ENCODE data around the gene CCDC102A.
A peak's percentile ranks its signal among the peaks of the same experiment; 100 is the strongest.

The CCDC102A gene

DNA sequence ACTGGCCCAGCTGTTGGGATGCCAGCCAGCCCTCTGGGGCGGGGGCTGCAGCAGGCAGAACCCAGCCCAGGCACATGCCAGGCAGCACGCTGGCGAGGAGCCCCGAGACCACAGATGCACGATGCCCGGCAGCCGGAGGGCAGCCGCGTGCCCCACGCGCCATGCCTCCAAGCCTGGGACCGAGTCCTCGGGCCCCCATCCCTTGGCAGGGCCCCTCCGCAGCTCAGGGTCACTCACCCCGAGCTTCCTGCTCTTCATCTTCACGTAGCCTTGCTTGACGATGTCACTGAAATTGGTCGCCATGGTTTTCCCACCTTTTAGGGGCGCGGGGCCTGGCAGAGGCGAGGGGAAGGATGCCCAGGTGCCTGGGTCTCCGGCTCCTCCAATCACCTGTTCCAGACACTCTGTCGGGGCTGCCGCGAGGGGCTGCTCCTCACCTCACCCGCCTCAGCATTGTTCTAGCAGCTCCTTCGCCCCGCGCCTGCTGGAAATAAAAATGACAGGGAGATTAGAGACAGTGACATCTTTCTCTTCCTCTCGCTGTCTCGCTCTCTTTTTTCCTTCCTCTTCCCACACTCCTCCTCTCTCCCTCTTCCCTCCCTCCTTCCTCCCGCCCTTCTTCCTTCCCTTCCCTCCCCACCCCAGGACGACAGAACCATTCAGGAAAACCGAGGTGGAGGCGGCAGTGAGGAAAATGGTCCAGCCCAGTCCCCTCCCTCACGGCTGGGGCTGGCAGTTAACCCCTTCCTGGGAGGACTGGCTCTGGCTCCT is 57.0 kb downstream of the CCDC102A start:
- DNase-seq (ENCODE audit: low read depth, low spot score), result peak; percentile 81

DNA sequence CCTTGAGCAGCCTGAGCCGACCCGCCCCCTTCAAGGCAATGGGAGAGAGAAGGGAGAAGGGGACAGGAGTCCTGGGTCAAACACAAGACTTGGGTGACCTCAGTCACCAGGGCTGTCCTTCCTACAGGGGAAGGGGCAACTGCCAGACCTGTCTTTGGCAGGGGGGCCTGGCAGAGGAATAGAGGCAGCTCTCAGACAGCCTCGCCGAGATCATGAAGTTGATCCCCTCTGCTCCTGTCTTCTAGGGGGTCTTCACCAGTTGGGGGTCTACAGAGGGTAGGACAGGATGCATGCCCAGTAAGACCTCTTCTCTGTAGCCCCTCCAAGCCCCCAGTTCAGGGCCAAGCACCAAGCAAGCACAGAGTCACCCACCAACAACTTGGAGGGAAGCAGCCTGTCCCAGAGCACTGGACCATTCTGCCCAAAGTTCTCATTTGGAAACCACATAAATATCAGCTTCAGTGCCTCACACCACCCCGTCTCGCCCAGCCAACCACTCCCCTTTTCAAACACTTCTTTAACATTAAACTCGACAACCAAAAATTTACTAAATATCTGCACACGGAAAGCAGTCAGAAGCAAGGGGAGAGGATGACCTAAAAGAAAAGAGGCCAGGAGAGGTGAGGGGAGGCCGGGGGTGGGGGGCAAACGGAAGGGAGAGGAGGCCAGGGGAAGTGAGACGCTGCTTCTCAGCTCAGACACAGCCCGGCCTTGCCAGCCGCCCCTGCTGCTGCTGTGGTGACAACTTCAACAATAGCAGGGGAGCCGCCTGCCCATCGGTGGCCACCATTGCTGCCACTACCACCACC is 57.8 kb downstream of the CCDC102A start:
- DNase-seq (ENCODE audit: low read depth, low spot score), result no peak

DNA sequence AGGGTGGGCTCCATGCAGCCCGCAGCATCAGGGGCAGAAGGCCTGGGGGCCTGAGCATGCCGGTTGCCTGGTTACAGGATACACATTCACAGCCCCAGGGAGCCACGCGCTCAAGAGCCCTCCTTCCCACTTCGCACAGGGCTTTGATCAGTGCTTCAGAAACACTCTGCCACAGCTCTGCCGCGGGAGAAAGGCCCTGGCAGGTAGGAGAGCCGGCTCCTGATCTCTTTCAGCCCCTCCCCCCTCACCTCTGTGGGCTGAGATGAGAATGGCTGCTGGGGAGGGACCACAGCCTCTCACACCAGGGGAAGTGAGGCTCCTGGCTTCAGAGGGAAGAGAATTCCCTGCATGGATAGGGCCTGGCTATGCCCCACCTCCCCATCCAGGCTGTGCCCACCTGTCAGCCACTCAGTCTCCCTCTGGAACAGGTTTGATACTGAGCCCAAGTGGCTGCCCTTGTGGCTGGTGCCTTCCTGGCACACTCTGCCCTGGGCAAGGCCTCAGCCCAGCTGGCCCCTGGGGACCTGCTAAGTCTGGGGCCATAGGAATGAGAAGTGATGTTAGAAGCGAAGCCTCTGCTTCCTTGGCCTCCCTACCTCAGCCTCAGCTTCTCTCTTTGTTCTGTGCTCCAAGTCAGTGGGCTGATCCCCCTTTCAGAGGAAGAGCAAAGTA is 58.7 kb downstream of the CCDC102A start:
- peak; percentile 31 for DNase-seq (ENCODE audit: low read depth, low spot score)

DNA sequence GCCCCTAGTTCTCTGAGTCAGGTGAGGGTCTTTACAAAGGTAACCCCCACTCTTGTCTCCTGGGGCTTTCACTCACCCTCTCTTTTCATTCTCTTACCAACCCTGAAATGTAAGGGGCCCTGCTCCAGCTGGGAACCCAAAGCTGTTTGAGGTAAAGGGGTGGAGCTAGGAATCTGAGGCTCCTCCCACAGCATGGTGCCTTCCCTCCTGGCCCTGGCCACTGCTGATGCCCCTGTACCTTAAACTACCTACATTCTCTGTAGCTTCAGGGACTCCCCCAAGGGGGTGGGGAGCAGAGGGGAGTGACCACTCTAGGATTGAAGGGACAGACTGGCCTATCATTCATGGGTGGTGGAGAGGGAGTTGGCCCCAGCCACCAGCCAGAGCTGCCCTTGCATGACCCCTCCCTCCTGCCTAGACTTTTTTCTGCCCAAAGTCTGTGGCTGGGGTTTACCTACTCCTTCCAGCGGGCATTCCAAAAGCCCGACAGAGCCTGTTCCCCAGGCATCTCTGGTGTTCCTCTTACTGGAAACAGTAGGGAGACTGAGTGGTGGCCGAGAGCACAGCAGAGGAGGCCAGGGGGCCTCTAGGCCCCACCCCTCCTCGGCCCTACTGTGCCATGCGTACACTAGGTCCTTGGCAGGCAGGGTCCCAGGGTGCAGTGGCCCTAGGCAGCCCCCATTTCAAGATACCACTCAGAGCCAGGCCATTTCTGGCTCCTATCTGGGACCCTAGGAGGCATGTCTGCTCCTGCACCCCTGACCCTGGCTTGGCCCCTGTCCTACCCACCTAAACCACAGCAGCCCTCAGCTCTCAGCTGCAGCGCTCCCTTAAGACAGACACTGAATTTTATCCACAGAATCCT is 59.6 kb downstream of the CCDC102A start:
- peak; percentile 24 for DNase-seq (ENCODE audit: low read depth, low spot score)

DNA sequence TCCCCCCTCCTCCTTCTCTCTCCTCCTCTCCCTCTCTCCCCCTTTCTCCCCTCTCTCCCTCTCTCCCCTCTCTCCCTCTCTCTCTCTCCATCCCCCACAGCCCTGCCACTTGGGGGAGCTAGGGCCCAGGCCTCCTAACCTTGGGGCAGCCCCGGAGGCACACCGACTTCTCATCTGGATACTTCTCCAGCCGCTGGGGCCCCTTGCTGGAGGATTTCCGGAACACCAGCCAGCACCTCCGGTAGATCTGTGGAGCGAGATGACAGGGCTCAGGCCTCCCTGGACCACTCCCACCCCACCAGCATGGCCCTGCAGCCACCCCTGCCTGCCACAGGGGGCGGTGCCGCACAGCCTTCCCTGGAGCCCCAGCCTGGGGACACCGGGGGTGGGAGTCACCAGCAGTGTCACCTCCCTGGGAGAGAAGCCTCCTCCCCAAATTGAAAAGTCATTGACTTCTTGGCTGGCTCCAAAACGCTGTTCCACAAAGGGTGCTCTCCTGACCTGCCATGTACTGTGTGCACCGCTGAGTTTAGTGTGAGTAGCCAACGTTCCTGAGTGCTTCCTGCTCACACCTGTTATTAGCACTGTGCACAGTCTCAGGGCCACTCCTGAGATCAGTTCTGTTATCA is 60.5 kb downstream of the CCDC102A start:
- DNase-seq (ENCODE audit: low read depth, low spot score), result peak; percentile 91

DNA sequence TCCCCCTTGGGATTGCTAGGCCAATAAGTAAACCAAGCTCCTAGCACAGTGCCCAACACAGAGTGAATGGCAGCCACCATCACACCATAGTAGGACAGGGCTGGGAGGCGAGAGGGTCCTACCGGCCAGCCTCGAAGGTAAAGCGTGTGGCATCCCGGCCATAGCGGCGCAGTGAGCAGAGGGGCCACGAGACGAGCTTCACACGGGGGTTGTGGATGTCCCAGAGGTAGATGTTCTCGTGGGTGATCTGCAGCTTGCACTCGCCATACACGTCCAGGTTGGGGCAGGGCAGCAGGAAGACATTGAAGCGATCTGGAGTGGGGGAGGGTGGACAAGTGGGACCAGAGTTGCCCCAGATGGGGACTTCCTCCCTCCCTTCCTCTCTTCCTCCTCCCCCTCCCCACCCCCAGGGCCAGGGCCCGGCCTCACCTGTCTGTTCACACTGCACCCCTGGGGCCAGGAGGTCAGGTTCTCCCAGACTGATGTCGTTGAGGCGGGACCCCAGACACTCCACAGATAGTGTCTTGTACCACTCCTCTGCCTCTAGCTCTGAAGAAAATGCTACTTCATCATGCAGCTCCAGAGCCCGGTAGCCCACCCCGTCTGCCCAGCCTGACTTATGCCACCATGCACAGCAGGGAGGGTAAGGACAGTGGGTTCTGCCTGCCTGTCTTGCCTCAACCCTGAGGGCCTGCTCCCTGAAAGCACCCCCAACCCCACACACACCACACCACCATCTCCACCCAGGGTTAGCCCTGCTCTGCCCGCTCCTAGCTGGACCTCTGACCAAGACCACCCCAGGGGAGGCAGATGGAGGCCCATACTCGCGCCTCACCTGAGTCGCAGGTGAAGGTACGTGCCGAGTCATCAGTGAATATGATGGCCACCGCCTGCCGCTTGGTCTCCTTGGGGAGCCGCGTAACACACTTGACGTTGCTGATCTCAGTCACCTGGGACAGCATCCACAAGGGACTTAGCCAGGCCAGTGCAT is 61.4 kb downstream of the CCDC102A start:
- DNase-seq (ENCODE audit: low read depth, low spot score), result no peak

DNA sequence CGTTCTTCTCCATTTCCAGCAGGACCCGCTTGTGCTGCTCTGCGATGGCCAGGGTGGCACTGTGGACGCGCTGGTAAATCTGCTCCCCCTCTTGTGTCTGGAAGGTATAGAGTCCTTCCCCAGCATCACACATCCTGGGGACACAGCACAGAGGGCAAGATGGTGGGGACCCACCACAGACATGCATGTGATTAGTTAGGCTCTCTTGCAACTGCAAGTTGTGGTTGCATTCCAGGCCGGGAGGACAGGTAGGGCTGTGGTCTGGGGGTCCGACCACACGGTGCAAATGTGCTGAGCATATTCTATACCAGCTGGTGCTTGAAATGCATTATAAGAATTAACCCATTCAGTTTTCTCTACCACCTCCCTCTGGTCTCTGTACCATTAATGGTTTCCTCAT is 62.5 kb downstream of the CCDC102A start:
- no peak for DNase-seq (ENCODE audit: low read depth, low spot score)

DNA sequence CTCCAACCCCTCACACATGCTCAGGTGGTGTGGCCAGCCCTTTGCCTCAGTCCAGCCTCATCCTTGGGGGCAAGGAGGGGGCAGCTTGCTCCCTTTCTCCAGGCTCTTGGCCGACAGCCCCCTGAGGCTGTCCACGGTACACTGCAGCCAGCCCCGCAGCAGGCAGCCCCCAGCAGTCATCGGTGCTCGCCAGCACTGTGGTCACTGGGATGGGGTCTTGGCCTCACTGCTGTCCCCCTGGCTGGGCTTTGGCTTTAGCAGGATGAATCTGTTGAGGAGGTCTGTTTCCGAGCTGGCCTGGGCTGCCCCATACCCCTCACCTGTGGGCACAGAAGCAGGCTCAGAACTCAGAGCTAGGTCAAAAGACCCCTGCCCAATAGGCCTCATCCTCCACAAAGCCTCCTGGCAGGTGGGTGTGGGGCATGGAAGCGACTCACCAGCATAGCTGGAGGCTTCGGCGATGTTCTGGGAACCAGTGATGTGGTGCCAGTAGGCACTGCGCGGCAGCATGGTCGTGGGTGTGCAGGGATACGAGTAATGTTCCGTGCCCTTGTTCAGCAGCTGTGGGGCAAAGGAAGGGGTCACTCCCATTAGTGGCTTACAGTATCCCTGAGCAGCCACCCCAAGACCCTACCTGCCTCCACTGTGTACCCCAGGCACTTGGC is 63.1 kb downstream of the CCDC102A start:
- DNase-seq (ENCODE audit: low read depth, low spot score), result no peak

DNA sequence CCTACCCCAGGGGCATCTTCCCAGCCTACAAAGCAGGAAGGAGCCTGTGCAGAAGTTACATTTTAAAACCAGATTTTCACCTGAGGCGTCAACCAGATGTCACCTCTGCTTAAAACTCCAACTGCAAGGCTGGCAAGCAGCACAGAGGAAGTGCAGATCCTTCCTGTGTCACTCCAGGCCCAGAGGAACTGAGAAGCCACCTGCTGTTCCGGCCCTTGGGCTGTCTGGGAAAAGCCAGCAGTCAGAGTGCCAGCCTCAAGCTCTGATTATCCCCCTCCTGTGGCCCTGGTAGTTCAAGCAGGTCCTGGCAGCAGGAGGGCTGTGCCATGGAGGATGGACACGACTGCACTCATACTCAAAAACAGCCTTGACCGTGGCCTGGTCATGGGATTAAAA is 63.7 kb downstream of the CCDC102A start:
- peak; percentile 81 for DNase-seq (ENCODE audit: low read depth, low spot score)

DNA sequence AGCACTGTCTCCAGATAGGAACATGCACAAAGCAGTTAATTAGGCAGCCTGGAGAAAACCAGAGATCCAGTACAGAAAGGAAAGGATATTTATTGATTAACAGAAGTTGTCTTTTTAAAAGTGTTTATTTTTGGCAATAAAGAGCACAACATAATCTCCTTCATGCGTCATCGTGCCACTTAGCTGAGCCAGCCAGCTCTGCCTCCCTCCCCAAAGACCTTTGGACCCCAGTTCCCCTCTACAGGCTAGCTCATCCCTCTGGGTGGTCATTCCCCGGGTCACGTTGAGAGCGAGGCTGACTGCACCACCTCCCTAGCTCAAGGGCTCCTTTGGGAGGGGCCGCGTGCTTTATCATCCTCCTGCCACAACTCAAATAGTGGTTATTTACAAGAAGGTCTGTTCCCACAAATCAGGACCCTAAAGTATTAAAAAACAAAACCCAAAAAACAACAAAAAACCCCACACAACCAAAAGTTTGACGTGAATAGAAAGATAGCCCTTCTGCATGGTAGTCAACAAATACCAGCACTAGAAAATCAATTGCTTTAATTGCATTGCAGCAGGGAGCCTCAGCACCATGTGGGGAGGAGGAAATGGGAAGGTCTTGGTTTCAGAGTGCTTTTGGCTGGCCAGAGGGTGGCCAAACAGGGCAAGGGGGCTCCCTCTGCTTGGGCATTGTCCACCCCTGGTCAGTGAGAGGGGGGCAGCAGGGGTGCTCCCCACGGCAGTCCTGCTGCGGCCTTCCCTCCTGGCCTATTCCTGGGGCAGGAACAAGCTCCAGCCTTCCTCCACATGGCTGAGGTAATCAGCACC is 64.3 kb downstream of the CCDC102A start:
- peak; percentile 35 for DNase-seq (ENCODE audit: low read depth, low spot score)

DNA sequence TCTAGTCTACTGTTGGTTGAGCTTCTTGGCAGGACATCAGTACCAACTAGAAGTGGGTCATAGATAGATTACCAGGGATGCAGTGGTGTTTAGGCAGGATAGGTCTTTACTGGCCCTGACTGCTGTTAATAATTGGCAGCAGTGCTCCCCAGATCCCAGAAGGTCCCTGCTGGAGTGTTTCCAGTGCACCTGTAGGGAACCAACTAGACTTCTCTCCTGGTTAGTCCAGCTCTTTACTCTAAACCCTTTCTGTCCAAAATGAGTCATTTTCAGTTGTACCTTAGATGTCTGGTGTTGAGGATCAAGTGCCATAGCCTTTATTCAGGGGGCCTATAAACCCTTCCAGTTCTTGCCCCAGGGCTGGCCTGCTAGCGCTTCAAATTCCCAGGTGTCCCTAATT is 65.2 kb downstream of the CCDC102A start:
- DNase-seq (ENCODE audit: low read depth, low spot score), result no peak

DNA sequence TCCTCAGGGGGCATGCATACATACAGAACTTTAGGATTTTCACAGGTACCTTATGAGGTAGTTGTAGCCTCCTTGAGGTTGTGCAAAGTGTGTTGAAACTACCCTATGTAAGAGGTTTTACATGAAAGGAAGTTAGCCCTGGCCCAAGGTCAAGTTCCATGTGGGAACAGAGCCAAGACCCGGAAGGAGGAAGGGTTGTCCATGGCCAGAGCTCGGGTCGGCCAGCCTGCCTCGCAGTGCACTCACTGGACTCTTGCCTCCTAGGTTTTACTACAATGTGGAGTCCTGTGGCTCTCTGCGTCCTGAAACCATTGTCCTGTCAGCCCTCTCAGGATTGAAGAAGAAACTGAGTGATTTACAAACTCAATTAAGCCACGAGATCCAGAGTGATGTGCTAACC is 65.7 kb downstream of the CCDC102A start:
- no peak for DNase-seq (ENCODE audit: low read depth, low spot score)

DNA sequence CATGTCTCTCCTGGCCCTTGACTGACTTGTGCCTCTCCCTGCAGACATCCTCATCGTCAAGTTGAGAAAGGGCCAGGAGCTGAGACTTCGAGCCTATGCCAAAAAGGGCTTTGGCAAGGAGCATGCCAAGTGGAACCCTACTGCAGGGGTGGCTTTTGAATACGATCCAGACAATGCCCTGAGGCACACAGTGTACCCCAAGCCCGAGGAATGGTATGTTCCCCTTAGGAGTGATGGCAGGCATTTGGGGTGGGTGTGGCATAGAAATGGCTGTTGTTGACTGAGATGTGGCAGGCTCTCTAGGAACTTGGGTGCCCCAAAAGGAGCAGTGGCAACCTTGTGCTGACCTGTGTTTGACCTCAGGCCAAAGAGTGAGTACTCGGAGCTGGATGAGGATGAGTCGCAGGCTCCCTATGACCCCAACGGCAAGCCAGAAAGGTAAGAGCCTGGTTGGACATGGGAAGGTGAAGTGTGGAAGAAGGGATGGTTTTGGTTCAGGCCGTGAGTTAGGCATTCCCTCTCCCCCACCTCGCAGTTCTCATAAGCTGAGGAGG is 66.4 kb downstream of the CCDC102A start:
- DNase-seq (ENCODE audit: low read depth, low spot score), result no peak

DNA sequence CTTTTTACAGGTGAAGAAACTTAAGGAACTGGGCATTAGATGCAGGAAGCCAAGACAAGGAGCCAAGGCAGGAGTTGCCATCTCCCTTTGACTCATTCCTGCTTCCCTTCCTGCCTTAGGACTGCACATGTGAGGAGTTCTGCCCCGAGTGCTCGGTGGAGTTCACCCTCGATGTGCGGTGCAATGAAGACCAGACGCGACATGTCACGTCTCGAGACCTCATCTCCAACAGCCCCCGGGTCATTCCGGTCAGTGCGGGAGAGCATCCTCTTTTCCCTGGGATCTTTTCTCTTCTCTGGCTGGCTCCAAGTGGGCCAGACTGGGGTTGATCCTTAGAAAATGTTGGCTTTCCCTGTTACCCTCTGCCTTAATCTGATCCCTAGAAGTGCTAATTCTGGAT is 67.3 kb downstream of the CCDC102A start:
- no peak for DNase-seq (ENCODE audit: low read depth, low spot score)

DNA sequence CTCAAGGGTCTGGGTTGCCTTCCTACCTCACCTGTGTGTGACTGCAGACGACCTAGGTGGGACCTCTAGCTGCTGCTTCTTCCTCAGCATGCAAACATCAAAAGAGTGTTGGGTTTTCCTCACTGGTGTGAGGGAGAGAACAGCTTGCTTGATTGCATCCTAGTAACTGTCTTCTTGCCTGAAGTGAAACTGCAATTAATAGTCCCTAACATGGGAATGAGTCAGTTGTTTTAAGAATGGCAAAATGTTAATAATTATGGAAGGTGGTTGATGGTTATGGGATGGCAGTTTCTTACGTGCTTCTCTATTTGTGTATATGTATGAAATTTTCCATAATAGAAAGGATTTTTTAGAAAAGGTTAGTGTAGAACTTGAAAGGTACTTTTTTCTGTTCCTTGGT is 68.0 kb downstream of the CCDC102A start:
- DNase-seq (ENCODE audit: low read depth, low spot score), result no peak

DNA sequence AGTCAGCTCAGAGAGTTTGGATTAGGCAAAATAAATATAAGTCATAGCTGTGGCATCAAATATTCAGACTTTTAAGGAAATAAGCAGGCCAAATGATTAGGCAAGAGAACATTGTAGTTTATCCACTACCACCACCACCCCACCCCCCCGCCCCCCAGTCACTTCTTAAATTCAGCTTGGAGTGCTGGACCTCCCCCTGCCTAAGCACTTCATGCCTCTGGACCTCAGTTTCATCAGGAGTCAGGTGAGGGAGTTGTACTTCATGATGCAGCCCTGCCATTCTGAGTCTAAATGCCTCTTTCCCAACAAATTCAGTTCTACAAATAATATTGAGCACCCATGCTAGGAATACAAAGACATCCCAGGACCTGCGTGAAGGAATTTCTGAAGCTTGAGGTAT is 71.8 kb downstream of the CCDC102A start:
- DNase-seq (ENCODE audit: low read depth, low spot score), result no peak

DNA sequence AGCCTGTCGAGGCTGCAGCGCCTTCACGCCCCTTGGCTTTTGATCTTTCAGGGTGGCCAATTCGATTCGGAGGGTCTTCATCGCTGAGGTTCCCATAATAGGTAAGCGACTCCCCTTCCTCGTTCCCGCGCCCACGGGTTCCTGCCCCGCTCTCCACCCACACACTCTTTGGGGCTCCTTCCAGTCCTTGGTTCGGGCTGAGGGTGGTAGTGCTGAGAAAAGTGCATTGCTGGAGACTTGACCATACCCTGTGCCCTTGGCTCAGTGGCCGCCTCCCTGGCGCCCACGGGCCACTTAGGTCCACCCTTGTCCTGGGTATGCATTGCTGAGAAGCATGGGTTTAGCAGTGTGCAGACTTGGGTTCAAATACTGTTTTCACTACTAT is 73.4 kb downstream of the CCDC102A start:
- no peak for DNase-seq (ENCODE audit: low read depth, low spot score)

Data from ELF-1 (cell line).